HL-60 (cell line): ENCODE results near the gene KMT2C.

Source experiments
- DNase-seq, 2 experiments: peaks; one replicate each; pipeline ENCODE4 v3.0.0-alpha.2; 2010 to 2020; ENCODE audit warnings: low read depth in 1 of 2, low spot score in 1 of 2
- H3K27ac ChIP-seq: fragments of 250-450 bp; sonication (Bioruptor Pico); replicated peaks from 2 replicates; pipeline ENCODE4 v1.5.1; 2020; ENCODE audit warnings: mild to moderate bottlenecking, moderate library complexity
- H3K27me3 ChIP-seq: fragments of 250-450 bp; sonication (Bioruptor Pico); 2 replicates; pipeline ENCODE4 v1.5.1; 2021; ENCODE audit warnings: mild to moderate bottlenecking, moderate library complexity; ENCODE audit not compliant: insufficient read depth, poor library complexity, severe bottlenecking
- H3K4me3 ChIP-seq: replicated peaks from 2 replicates; pipeline ENCODE4 v1.5.1; 2011; ENCODE audit warnings: mild to moderate bottlenecking, control low read depth, low read length; ENCODE audit not compliant: insufficient read depth
- GABPA ChIP-seq: IDR thresholded peaks from 2 replicates; pipeline ENCODE4 v1.6.1; 2012; ENCODE audit warnings: low read depth
- POLR2AphosphoS5 ChIP-seq: IDR thresholded peaks from 2 replicates; pipeline ENCODE4 v1.6.1; 2012; ENCODE audit warnings: low read depth
- SPI1 ChIP-seq: IDR thresholded peaks from 2 replicates; pipeline ENCODE4 v1.6.1; 2012; ENCODE audit warnings: low read depth, mild to moderate bottlenecking, borderline replicate concordance
- TF ChIP-seq, protein P1 (sequence below): IDR thresholded peaks from 2 replicates; pipeline ENCODE4 v1.6.1; 2012; ENCODE audit warnings: low read depth; ENCODE audit not compliant: insufficient replicate concordance
- TF ChIP-seq, protein P2 (sequence below): IDR thresholded peaks from one replicate; pipeline ENCODE4 v1.5.1; 2011; ENCODE audit warnings: low read length, control low read depth, inconsistent platforms; ENCODE audit not compliant: insufficient read depth

Gene KMT2C

DNA sequence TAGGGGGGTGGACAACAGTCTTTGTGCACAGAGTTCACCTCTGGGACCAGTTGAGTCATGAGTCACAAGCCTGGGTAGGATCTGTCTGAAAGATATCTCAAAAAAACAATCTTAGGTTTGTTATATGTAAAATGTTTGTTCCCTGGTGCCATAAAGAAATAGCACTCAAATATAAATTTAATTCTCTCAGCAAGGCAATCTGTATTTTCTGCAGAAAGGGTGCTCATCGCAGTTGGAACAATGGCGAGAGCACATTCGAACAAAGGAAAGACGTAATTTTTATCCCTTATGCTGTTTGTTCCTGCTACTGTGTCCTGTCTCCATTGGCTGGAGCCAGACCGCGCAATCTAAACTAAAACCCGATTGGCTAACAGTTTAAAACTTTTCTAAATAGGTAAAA is 346.6 kb downstream of the KMT2C start:
- H3K27me3 ChIP-seq: no peaks in the 10 kb centered on the region
- H3K27ac ChIP-seq: no peak overlapping the region
- TF ChIP-seq, protein P1, sequence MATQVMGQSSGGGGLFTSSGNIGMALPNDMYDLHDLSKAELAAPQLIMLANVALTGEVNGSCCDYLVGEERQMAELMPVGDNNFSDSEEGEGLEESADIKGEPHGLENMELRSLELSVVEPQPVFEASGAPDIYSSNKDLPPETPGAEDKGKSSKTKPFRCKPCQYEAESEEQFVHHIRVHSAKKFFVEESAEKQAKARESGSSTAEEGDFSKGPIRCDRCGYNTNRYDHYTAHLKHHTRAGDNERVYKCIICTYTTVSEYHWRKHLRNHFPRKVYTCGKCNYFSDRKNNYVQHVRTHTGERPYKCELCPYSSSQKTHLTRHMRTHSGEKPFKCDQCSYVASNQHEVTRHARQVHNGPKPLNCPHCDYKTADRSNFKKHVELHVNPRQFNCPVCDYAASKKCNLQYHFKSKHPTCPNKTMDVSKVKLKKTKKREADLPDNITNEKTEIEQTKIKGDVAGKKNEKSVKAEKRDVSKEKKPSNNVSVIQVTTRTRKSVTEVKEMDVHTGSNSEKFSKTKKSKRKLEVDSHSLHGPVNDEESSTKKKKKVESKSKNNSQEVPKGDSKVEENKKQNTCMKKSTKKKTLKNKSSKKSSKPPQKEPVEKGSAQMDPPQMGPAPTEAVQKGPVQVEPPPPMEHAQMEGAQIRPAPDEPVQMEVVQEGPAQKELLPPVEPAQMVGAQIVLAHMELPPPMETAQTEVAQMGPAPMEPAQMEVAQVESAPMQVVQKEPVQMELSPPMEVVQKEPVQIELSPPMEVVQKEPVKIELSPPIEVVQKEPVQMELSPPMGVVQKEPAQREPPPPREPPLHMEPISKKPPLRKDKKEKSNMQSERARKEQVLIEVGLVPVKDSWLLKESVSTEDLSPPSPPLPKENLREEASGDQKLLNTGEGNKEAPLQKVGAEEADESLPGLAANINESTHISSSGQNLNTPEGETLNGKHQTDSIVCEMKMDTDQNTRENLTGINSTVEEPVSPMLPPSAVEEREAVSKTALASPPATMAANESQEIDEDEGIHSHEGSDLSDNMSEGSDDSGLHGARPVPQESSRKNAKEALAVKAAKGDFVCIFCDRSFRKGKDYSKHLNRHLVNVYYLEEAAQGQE: no peak
- TF ChIP-seq GABPA (no peak), SPI1 (no peak), POLR2AphosphoS5 (no peak)
- DNase-seq: no peak
- H3K4me3 ChIP-seq: no peak overlapping the region

DNA sequence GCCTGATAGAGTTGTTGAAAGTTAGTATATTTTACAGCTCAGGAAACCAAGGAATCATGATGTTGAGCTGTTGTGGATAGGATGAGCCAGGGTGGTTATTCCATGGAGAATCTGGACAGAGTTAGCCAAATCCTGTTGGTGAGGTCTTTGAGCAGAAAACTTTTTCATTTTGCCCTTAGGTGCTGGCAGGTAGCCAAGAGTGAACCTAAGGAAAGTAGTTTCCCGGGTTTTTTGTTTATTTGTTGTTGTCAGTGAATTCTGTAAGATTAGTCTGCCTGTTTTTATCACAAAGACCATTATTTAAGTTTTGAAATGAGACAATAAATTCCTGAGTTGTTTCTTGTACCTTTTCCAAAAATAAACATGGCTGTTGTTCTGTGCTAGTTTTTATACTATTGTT is 349.3 kb downstream of the KMT2C start:
- no peak for DNase-seq

DNA sequence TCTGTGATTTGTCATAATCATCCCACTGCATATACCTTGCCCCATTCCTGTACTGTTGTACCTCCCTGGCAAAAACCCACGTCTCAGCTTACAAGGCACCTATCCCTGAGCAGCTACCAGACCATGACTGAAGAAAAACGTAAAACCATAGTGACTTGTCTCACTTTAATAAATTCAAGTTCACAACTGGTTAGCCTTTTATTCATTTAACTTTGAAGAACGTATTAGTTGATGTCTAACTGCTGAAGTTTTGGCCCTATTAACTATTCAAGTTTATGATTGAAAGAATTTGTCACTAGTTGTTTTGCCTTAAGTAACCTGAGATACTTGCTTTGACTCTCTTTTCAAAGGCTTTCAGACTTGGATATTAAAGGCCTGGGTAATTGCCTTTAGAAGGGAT is 350.7 kb downstream of the KMT2C start:
- H3K27me3 ChIP-seq: no peaks in the 10 kb centered on the region
- H3K4me3 ChIP-seq: no peak overlapping the region
- no peak for TF ChIP-seq POLR2AphosphoS5
- TF ChIP-seq, protein P1: no peak
- TF ChIP-seq GABPA: no peak
- no peak overlapping the region for H3K27ac ChIP-seq
- no peak for DNase-seq

More for the DNA sequence above, 349.3 kb downstream of the KMT2C start:
- no peak for TF ChIP-seq POLR2AphosphoS5
- no peak for TF ChIP-seq GABPA
- TF ChIP-seq SPI1: no peak
- TF ChIP-seq, protein P1: no peak
- TF ChIP-seq, protein P2, sequence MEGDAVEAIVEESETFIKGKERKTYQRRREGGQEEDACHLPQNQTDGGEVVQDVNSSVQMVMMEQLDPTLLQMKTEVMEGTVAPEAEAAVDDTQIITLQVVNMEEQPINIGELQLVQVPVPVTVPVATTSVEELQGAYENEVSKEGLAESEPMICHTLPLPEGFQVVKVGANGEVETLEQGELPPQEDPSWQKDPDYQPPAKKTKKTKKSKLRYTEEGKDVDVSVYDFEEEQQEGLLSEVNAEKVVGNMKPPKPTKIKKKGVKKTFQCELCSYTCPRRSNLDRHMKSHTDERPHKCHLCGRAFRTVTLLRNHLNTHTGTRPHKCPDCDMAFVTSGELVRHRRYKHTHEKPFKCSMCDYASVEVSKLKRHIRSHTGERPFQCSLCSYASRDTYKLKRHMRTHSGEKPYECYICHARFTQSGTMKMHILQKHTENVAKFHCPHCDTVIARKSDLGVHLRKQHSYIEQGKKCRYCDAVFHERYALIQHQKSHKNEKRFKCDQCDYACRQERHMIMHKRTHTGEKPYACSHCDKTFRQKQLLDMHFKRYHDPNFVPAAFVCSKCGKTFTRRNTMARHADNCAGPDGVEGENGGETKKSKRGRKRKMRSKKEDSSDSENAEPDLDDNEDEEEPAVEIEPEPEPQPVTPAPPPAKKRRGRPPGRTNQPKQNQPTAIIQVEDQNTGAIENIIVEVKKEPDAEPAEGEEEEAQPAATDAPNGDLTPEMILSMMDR: no peak
- Histone ChIP-seq H3K4me3 (no peak overlapping the region), H3K27ac (no peak overlapping the region), H3K27me3 (no peaks in the 10 kb centered on the region)
